GM12892 (cell line): ENCODE data around the gene IPO9.

Source experiments
- POLR2A ChIP-seq: IDR thresholded peaks from 2 replicates; pipeline ENCODE4 v1.6.1; 2011; ENCODE audit warnings: low read depth, low read length, control low read depth
- POLR2AphosphoS5 ChIP-seq: IDR thresholded peaks from 2 replicates; pipeline ENCODE4 v1.6.1; 2011; ENCODE audit warnings: low read depth, low read length, control low read depth
- TAF1 ChIP-seq: IDR thresholded peaks from 2 replicates; pipeline ENCODE4 v1.6.1; 2011; ENCODE audit warnings: low read depth, mild to moderate bottlenecking, control low read depth, low read length, borderline replicate concordance

GRCh38 chr1:201820413-201820812, 8.5 kb upstream of the IPO9 start:
- TF ChIP-seq POLR2A (no peak), POLR2AphosphoS5 (no peak), TAF1 (no peak)
